CD8-positive, alpha-beta memory T cell (primary cell): ENCODE data around the gene TTC9. TPM values are rescaled to one million over a fixed set of nuclear protein-coding genes. Genes with fewer than 3 reads are reported as not detected.

ENCODE experiments used
- CTCF ChIA-PET: fragments of 350-600 bp; sonication (Branson Sonifier 250); formaldehyde crosslinking; loops from one replicate; lab custom pipeline; 2021; ENCODE audit warnings: antibody characterized with exemption; lab: Charles Lee
- POLR2A ChIA-PET: fragments of 350-600 bp; sonication (Branson Sonifier 250); formaldehyde crosslinking; loops from one replicate; lab custom pipeline; 2021; ENCODE audit warnings: antibody characterized with exemption; lab: Charles Lee
- DNase-seq, 5 donors: peaks; one replicate each; pipeline versions ENCODE4 v3.0.0 to v3.0.0-alpha.2; 2020 to 2022; ENCODE audit warnings: mixed read lengths in 1 of 5
- H3K27ac ChIP-seq: one replicate; pipeline ENCODE4 v1.7.0; 2013; ENCODE audit warnings: low read depth, mild to moderate bottlenecking, low read length, moderate library complexity
- H3K27me3 ChIP-seq: 2 replicates; pipeline ENCODE4 v1.7.0; 2013; ENCODE audit warnings: low read length, mild to moderate bottlenecking; ENCODE audit not compliant: insufficient read depth, poor library complexity, severe bottlenecking
- H3K36me3 ChIP-seq: 2 replicates; pipeline ENCODE4 v1.7.0; 2013; ENCODE audit warnings: mild to moderate bottlenecking, low read length, moderate library complexity; ENCODE audit not compliant: insufficient read depth
- H3K4me1 ChIP-seq: 2 replicates; pipeline ENCODE4 v1.7.0; 2013; ENCODE audit warnings: mild to moderate bottlenecking, low read length, moderate library complexity; ENCODE audit not compliant: insufficient read depth
- H3K4me3 ChIP-seq: 2 replicates; pipeline ENCODE4 v1.7.0; 2013; ENCODE audit warnings: mild to moderate bottlenecking, low read length
- H3K9me3 ChIP-seq: 2 replicates; pipeline ENCODE4 v1.7.0; 2013; ENCODE audit warnings: mild to moderate bottlenecking, low read length
- H3K27ac Mint-ChIP-seq, 8 donors: one replicate each; pipeline ENCODE4 v1.8.0; 2020 to 2021; ENCODE audit warnings: mixed read lengths in 8 of 8, mild to moderate bottlenecking in 6 of 8, inconsistent platforms in 3 of 8, moderate library complexity in 3 of 8
- H3K27me3 Mint-ChIP-seq, 2 donors: one replicate each; pipeline ENCODE4 v1.8.0; 2020 to 2021; ENCODE audit warnings: mixed read lengths in 2 of 2, mild to moderate bottlenecking in 1 of 2, moderate library complexity in 1 of 2
- H3K36me3 Mint-ChIP-seq, 3 donors: one replicate each; pipeline ENCODE4 v1.8.0; 2020 to 2021; ENCODE audit warnings: mixed read lengths in 3 of 3, inconsistent platforms in 1 of 3, mild to moderate bottlenecking in 1 of 3
- H3K4me1 Mint-ChIP-seq, 3 donors: one replicate each; pipeline ENCODE4 v1.8.0; 2020 to 2021; ENCODE audit warnings: mixed read lengths in 3 of 3, inconsistent platforms in 1 of 3, mild to moderate bottlenecking in 1 of 3
- H3K4me3 Mint-ChIP-seq, 7 donors: one replicate each; pipeline ENCODE4 v1.8.0; 2020 to 2021; ENCODE audit warnings: mixed read lengths in 7 of 7, mild to moderate bottlenecking in 6 of 7, moderate library complexity in 4 of 7, inconsistent platforms in 2 of 7
- H3K9me3 Mint-ChIP-seq, 5 donors: one replicate each; pipeline ENCODE4 v1.8.0; 2020 to 2022; ENCODE audit warnings: mixed read lengths in 5 of 5, mild to moderate bottlenecking in 3 of 5, moderate library complexity in 2 of 5, inconsistent platforms in 1 of 5
- polyA plus RNA-seq: library from polyadenylated mRNA; unstranded; fragments of 300-500 nt; fragmentation: Illumina TruSeq; gene quantifications from one replicate; pipeline ENCODE4 v1.2.3, GENCODE V29; 2021
- total RNA-seq, 2 experiments: library from RNA; stranded (reverse); gene quantifications; one replicate each; pipeline ENCODE4 v1.2.3, GENCODE V29; 2021

The TTC9 gene
- total and polyA plus RNA-seq, 3 experiments from 2014 or later = 5.8 to 12.5 (median 6.5) TPM

DNA sequence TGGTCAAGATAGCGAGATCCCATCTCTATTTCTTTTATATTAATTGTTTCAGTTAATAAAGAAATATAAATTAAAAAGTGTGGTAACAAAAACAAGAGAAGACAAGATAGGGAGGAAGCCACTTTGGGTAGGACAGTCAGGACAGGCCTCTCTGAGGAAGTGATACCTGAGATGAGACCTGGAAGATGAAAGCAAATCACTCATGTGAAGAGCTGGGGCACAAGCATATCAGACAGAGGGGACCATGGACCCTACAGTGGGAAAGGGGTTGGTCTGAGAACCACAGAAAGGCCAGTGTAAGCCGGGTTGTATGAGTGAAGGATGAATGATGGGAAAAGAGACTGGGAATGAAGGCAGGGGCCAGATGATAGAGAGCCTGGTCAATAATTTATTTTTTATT is 39.5 kb upstream of the TTC9 start:
- H3K9me3 Mint-ChIP-seq = no peaks in the 10 kb centered on the region
- Histone ChIP-seq H3K27ac (no peak overlapping the region), H3K4me3 (no peak overlapping the region), H3K27me3 (no peaks in the 10 kb centered on the region), H3K9me3 (no peaks in the 10 kb centered on the region), H3K4me1 (peaks cover 19% of the 10 kb centered on the region), H3K36me3 (no peaks in the 10 kb centered on the region)
- POLR2A ChIA-PET = interaction anchor here (0.5 kb wide), 1 partner anchor 78 kb away, joined by 4 read pairs; no protein-coding TSS in a partner anchor
- peaks cover 31 to 32% (median 32%) of the 10 kb centered on the region in 3 donors for H3K4me1 Mint-ChIP-seq
- peak overlapping the region in 2 of 7 donors; percentile 57 to 72 for H3K4me3 Mint-ChIP-seq
- DNase-seq = no peak
- H3K36me3 Mint-ChIP-seq = peaks cover 0 to 9% (median 0%) of the 10 kb centered on the region in 3 donors
- CTCF ChIA-PET = interaction anchor here (1.3 to 2.0 kb wide), 3 partner anchors 39 to 106 kb away, joined by 3 to 9 read pairs (median 6); partner anchors contain the start of gene TTC9
- no peak overlapping the region for H3K27ac Mint-ChIP-seq
- peaks cover 1 to 25% of the 10 kb centered on the region in 2 donors for H3K27me3 Mint-ChIP-seq

DNA sequence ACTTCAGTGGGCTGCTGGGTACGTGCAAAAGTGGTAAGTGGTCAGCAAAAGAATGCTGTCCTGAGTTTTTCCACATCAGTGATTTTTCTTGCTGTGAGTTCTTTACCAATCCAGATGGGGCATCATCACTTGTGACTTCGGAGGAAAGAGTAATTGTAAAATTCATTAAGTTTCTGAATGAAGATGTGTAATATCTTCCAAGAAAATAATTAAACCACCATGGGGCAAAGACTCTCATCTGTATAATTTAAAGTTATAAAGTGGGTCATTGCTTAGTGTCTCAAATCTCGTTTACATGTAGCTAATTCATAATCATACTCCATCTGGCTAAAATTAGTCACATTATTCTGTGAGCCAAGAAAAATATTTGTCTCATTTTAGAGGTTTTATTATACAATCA is 30.5 kb upstream of the TTC9 start:
- Mint-ChIP-seq H3K27me3 (peaks cover 6 to 11% of the 10 kb centered on the region in 2 donors), H3K9me3 (no peaks in the 10 kb centered on the region), H3K4me1 (no peaks in the 10 kb centered on the region), H3K36me3 (peaks cover 0 to 4% (median 0%) of the 10 kb centered on the region in 3 donors), H3K27ac (no peak overlapping the region), H3K4me3 (no peak overlapping the region)
- ChIA-PET POLR2A (no interaction called here), CTCF (interaction anchor here (1.8 kb wide), 1 partner anchor 103 kb away, joined by 3 read pairs; no protein-coding TSS in a partner anchor)
- no peaks in the 10 kb centered on the region for H3K4me1 ChIP-seq
- no peaks in the 10 kb centered on the region for H3K9me3 ChIP-seq
- H3K4me3 ChIP-seq = no peak overlapping the region
- H3K36me3 ChIP-seq = no peaks in the 10 kb centered on the region
- H3K27ac ChIP-seq = no peak overlapping the region
- DNase-seq = no peak
- H3K27me3 ChIP-seq = no peaks in the 10 kb centered on the region

DNA sequence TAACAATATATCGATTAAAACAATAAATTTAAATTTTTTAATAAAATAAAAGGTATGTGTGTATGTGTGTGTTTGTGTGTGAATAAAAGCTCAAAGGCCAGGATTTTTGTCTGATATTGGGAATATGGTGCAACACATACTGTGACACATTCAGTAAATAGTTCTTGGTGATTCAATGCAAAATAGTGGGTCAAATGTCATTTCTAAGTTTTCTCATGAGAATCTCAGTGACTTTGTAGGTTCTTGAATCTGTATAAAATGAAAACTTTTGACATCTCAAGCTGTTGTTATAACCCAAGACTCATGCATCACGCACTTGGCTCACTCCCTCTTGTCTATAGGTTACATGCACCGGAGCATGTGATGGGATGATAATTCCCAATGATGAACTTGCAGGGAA is 25.1 kb upstream of the TTC9 start:
- POLR2A ChIA-PET = no interaction called here
- peaks cover 0 to 3% of the 10 kb centered on the region in 2 donors for H3K27me3 Mint-ChIP-seq
- Histone ChIP-seq H3K4me3 (no peak overlapping the region), H3K27ac (no peak overlapping the region), H3K27me3 (no peaks in the 10 kb centered on the region), H3K36me3 (no peaks in the 10 kb centered on the region), H3K9me3 (no peaks in the 10 kb centered on the region), H3K4me1 (no peaks in the 10 kb centered on the region)
- no peak for DNase-seq
- CTCF ChIA-PET = no interaction called here
- H3K4me3 Mint-ChIP-seq = no peak overlapping the region
- no peak overlapping the region for H3K27ac Mint-ChIP-seq
- H3K4me1 Mint-ChIP-seq = no peaks in the 10 kb centered on the region
- peaks cover 0 to 4% (median 0%) of the 10 kb centered on the region in 3 donors for H3K36me3 Mint-ChIP-seq
- no peaks in the 10 kb centered on the region for H3K9me3 Mint-ChIP-seq

DNA sequence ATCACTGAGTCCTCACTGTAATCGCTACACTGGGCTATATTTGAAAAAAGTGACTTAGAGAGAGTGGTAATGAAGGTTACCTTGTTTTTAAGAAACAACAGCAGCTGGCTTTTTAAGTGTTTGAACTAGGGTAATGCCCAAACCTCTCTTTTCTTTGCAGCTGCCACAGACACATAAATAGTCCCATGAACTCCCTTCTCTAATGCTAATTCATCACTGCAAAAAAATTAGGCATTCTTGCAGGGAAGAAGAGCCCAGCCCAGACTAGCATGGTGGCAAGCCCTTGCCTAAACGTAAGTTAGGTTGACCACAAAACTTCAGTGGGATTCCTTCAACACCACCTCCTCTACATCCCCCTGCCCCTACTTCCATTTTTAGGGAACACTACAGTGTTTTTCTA is 23.4 kb upstream of the TTC9 start:
- Mint-ChIP-seq H3K4me3 (no peak overlapping the region), H3K27me3 (peaks cover 0 to 5% of the 10 kb centered on the region in 2 donors), H3K27ac (no peak overlapping the region), H3K9me3 (peaks cover 0 to 2% (median 0%) of the 10 kb centered on the region in 5 donors), H3K4me1 (no peaks in the 10 kb centered on the region), H3K36me3 (peaks cover 0 to 4% (median 0%) of the 10 kb centered on the region in 3 donors)
- CTCF ChIA-PET = no interaction called here
- Histone ChIP-seq H3K36me3 (no peaks in the 10 kb centered on the region), H3K27me3 (no peaks in the 10 kb centered on the region), H3K4me1 (no peaks in the 10 kb centered on the region), H3K4me3 (no peak overlapping the region), H3K27ac (no peak overlapping the region), H3K9me3 (no peaks in the 10 kb centered on the region)
- POLR2A ChIA-PET = no interaction called here
- no peak for DNase-seq

DNA sequence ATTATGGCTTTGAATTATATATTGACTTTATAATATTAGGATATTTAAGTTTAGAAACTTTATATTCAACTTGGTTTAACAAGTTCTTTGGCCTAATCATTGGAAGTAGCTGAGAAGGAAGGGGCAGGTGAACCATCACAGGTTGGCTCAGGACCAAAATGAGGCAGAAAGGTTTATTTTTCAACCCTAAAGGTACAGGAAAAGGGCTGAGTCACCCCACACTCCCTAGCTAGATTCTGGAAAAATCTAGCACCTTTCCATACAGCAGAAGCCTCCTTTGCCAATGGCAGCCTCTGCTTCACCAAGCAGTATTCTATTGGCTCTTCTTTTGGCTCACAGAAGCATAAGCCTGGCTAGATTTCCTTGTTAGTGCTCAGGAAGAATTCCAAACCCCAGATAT is 22.0 kb upstream of the TTC9 start:
- POLR2A ChIA-PET = no interaction called here
- Mint-ChIP-seq H3K9me3 (peaks cover 0 to 4% (median 0%) of the 10 kb centered on the region in 5 donors), H3K4me3 (no peak overlapping the region), H3K27me3 (peaks cover 0 to 5% of the 10 kb centered on the region in 2 donors), H3K36me3 (peaks cover 0 to 4% (median 1%) of the 10 kb centered on the region in 3 donors), H3K4me1 (no peaks in the 10 kb centered on the region), H3K27ac (no peak overlapping the region)
- Histone ChIP-seq H3K36me3 (no peaks in the 10 kb centered on the region), H3K9me3 (no peaks in the 10 kb centered on the region), H3K27ac (no peak overlapping the region), H3K27me3 (no peaks in the 10 kb centered on the region), H3K4me1 (no peaks in the 10 kb centered on the region), H3K4me3 (no peak overlapping the region)
- DNase-seq = no peak
- CTCF ChIA-PET = interaction anchor here (0.8 to 2.8 kb wide), 3 partner anchors 27 to 95 kb away, joined by 3 to 25 read pairs (median 3); no protein-coding TSS in a partner anchor

DNA sequence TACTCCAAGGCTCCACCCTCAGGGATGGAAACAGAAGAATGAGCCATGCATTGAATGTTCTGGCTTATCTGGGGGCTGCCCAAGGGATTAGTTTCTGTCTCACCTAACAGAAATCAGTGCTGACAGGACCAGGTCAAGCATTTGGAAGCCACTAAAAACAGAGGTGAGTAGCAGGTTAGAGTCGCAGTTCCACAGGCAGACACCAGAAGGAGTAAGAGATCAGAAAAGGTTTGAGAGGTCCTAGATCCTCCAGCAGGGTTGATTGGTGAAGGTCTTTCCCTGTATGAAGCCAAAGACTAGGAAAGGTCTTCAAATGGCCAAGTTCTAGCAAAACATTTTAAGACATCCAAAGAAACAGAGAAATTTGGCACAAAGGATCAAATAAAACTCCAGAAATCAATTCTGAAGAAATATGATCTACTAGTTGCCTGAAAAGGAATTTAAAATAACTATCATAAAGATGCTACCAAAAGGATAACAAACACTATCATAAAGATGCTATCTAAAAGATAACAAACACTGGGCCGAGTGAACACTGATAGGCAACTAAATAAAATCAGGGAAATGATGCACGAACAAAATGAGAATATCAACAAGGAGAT is 19.5 kb upstream of the TTC9 start:
- Histone ChIP-seq H3K4me1 (no peaks in the 10 kb centered on the region), H3K4me3 (no peak overlapping the region), H3K27ac (no peak overlapping the region), H3K27me3 (no peaks in the 10 kb centered on the region), H3K9me3 (no peaks in the 10 kb centered on the region), H3K36me3 (no peaks in the 10 kb centered on the region)
- Mint-ChIP-seq H3K36me3 (peaks cover 4 to 19% (median 11%) of the 10 kb centered on the region in 3 donors), H3K27ac (peak overlapping the region in 1 of 8 donors; percentile 44), H3K4me1 (no peaks in the 10 kb centered on the region), H3K4me3 (no peak overlapping the region), H3K27me3 (peaks cover 0 to 7% of the 10 kb centered on the region in 2 donors), H3K9me3 (peaks cover 14 to 19% (median 17%) of the 10 kb centered on the region in 5 donors)
- ChIA-PET POLR2A (interaction anchor here (0.6 kb wide), 1 partner anchor 187 kb away, joined by 7 read pairs; no protein-coding TSS in a partner anchor), CTCF (interaction anchor here (0.8 to 3.0 kb wide), 5 partner anchors 83 to 195 kb away, joined by 3 to 19 read pairs (median 5); no protein-coding TSS in a partner anchor)
- peak in 4 of 5 donors; percentile 35 to 63 (median 51) for DNase-seq

DNA sequence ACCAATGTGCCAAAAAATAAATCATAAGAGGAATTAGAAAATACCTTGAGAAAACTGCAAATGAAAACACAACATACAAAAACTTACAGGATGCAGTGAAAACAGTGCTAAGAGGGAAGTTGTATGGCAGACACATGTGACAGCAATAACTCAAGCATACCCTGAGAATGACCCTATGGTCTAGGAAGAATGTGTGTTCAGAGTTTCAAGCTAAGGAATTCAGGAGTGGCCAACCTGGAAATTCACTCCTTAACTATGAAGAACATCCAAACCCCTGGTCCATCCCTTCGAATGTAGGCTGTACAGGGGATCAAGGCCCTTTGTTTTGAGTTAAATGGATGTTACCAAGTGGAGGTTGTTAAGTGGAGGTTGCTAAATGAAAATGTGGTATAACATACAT is 16.7 kb upstream of the TTC9 start:
- Mint-ChIP-seq H3K4me1 (no peaks in the 10 kb centered on the region), H3K27ac (no peak overlapping the region), H3K9me3 (peaks cover 16 to 24% (median 21%) of the 10 kb centered on the region in 5 donors), H3K4me3 (no peak overlapping the region), H3K36me3 (peaks cover 5 to 24% (median 11%) of the 10 kb centered on the region in 3 donors), H3K27me3 (peaks cover 0 to 7% of the 10 kb centered on the region in 2 donors)
- H3K36me3 ChIP-seq = no peaks in the 10 kb centered on the region
- no peaks in the 10 kb centered on the region for H3K27me3 ChIP-seq
- DNase-seq = no peak
- no peaks in the 10 kb centered on the region for H3K9me3 ChIP-seq
- POLR2A ChIA-PET = interaction anchor here (0.6 kb wide), 1 partner anchor 66 kb away, joined by 5 read pairs; no protein-coding TSS in a partner anchor
- H3K4me1 ChIP-seq = no peaks in the 10 kb centered on the region
- no peak overlapping the region for H3K4me3 ChIP-seq
- CTCF ChIA-PET = interaction anchor here (2.4 to 3.0 kb wide), 2 partner anchors 88 to 193 kb away, joined by 6 to 19 read pairs; no protein-coding TSS in a partner anchor
- H3K27ac ChIP-seq = no peak overlapping the region

DNA sequence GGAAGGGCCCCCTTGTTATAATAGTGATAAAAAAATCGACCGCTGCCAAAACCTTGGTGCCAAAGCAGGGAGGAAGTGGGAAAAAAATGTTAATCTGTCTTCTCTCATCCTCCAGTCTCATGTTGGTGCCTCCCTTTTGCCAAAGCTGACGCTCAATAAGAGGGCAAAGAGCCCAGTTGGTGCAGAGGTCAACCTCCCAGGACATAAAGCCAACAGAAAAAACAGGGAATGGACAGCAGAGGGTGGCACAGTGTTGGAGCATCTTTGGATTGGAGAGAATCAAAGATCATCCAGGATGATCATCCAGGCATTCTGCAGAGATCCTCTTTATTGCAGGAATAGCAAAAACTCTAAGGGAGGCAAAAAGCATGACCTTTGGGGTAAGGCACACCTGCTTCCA is 9.8 kb upstream of the TTC9 start:
- no peak overlapping the region for H3K27ac Mint-ChIP-seq
- CTCF ChIA-PET = no interaction called here
- no peaks in the 10 kb centered on the region for H3K4me1 Mint-ChIP-seq
- H3K36me3 ChIP-seq = no peaks in the 10 kb centered on the region
- POLR2A ChIA-PET = no interaction called here
- H3K9me3 Mint-ChIP-seq = peaks cover 4 to 8% (median 6%) of the 10 kb centered on the region in 5 donors
- no peaks in the 10 kb centered on the region for H3K27me3 ChIP-seq
- no peaks in the 10 kb centered on the region for H3K4me1 ChIP-seq
- no peak for DNase-seq
- H3K4me3 Mint-ChIP-seq = no peak overlapping the region
- H3K4me3 ChIP-seq = no peak overlapping the region
- H3K9me3 ChIP-seq = no peaks in the 10 kb centered on the region
- peaks cover 0 to 5% of the 10 kb centered on the region in 2 donors for H3K27me3 Mint-ChIP-seq
- H3K27ac ChIP-seq = no peak overlapping the region
- peaks cover 1 to 8% (median 2%) of the 10 kb centered on the region in 3 donors for H3K36me3 Mint-ChIP-seq
